ENCODE measurements around the gene UBL4A.

The UBL4A gene

GRCh38 chrX:154482786-154483185, 3.6 kb downstream of the UBL4A start:
- no peak for DNase-seq

- no peak for DNase-seq
Observed at GRCh38 chrX:154481911-154482601, 4.4 kb downstream of the UBL4A start.

GRCh38 chrX:154481195-154481594, 5.2 kb downstream of the UBL4A start:
- DNase-seq = no peak

- peak; percentile 21 to 91 (median 85) for DNase-seq
Observed at GRCh38 chrX:154478728-154479622, 7.4 kb downstream of the UBL4A start, which contains the start of gene LAGE3. LAGE3 (minus strand) TSS chrX:154479281; CDS start chrX:154478915, 366 bp downstream.

GRCh38 chrX:154477891-154478477, 8.4 kb downstream of the UBL4A start:
- peak in 1 of 14 donors; percentile 8 for DNase-seq

GRCh38 chrX:154476821-154477220, 9.6 kb downstream of the UBL4A start:
- DNase-seq = no peak

GRCh38 chrX:154473683-154474082, 12.7 kb downstream of the UBL4A start:
- DNase-seq = no peak

GRCh38 chrX:154472685-154473632, 13.5 kb downstream of the UBL4A start:
- no peak for DNase-seq

GRCh38 chrX:154471839-154472684, 14.4 kb downstream of the UBL4A start:
- no peak for DNase-seq

GRCh38 chrX:154470914-154471568, 15.4 kb downstream of the UBL4A start:
- DNase-seq = no peak

- DNase-seq = no peak
Observed at GRCh38 chrX:154470434-154470833, 16.0 kb downstream of the UBL4A start.

GRCh38 chrX:154469880-154470279, 16.5 kb downstream of the UBL4A start:
- DNase-seq = no peak

GRCh38 chrX:154469114-154469513, 17.3 kb downstream of the UBL4A start:
- no peak for DNase-seq

- no peak for DNase-seq
Observed at GRCh38 chrX:154468217-154468616, 18.2 kb downstream of the UBL4A start.

GRCh38 chrX:154467556-154467955, 18.9 kb downstream of the UBL4A start:
- no peak for DNase-seq

GRCh38 chrX:154466907-154467306, 19.5 kb downstream of the UBL4A start:
- no peak for DNase-seq

- DNase-seq = no peak
Observed at GRCh38 chrX:154466036-154466435, 20.4 kb downstream of the UBL4A start.

GRCh38 chrX:154465601-154466000, 20.8 kb downstream of the UBL4A start:
- no peak for DNase-seq

GRCh38 chrX:154464806-154465365, 21.5 kb downstream of the UBL4A start:
- no peak for DNase-seq

GRCh38 chrX:154463611-154464220, 22.7 kb downstream of the UBL4A start:
- DNase-seq = no peak
